HG02852 (cell line): ENCODE results near the gene SYT2.
"Not testable (repeated sequence)": the region's sequence is repeated elsewhere in the genome, so short reads cannot be mapped to it uniquely, and the experiment has no call there.

Experiments used
- ATAC-seq: cut with Tn5 transposase; IDR thresholded peaks from one replicate; pipeline ENCODE4 v1.9.1; 2021; ENCODE audit warnings: mild to moderate bottlenecking, moderate library complexity; ENCODE audit not compliant: unreplicated experiment

The SYT2 gene

GRCh38 chr1:202625416-202626360, 84.6 kb downstream of the SYT2 start:
- peak; percentile 61 for ATAC-seq

- no peak for ATAC-seq
Measured at GRCh38 chr1:202624781-202625108, 85.5 kb downstream of the SYT2 start.

GRCh38 chr1:202624088-202624780, 86.0 kb downstream of the SYT2 start:
- ATAC-seq, result no peak

- not testable (repeated sequence) for ATAC-seq
Measured at GRCh38 chr1:202623476-202623875, 86.8 kb downstream of the SYT2 start.

GRCh38 chr1:202623075-202623474, 87.2 kb downstream of the SYT2 start:
- ATAC-seq, result no peak

- ATAC-seq, result no peak
Measured at GRCh38 chr1:202622388-202622787, 87.9 kb downstream of the SYT2 start.

GRCh38 chr1:202621446-202621845, 88.8 kb downstream of the SYT2 start:
- no peak for ATAC-seq

GRCh38 chr1:202620036-202620435, 90.2 kb downstream of the SYT2 start:
- ATAC-seq, result not testable (repeated sequence)

- no peak for ATAC-seq
Measured at GRCh38 chr1:202619505-202619904, 90.7 kb downstream of the SYT2 start.

- not testable (repeated sequence) for ATAC-seq
Measured at GRCh38 chr1:202619012-202619411, 91.2 kb downstream of the SYT2 start.

GRCh38 chr1:202616355-202616915, 93.8 kb downstream of the SYT2 start:
- ATAC-seq, result peak; percentile 32

GRCh38 chr1:202615501-202616354, 94.5 kb downstream of the SYT2 start:
- ATAC-seq, result peak; percentile 69

GRCh38 chr1:202615208-202615500, 95.1 kb downstream of the SYT2 start:
- not testable (repeated sequence) for ATAC-seq

GRCh38 chr1:202614363-202615207, 95.7 kb downstream of the SYT2 start:
- ATAC-seq, result not testable (repeated sequence)

GRCh38 chr1:202613571-202613970, 96.7 kb downstream of the SYT2 start:
- no peak for ATAC-seq

- ATAC-seq, result not testable (repeated sequence)
Measured at GRCh38 chr1:202612036-202612435, 98.2 kb downstream of the SYT2 start.

GRCh38 chr1:202605515-202605914, 104.7 kb downstream of the SYT2 start:
- no peak for ATAC-seq

- ATAC-seq, result no peak
Measured at GRCh38 chr1:202603435-202603834, 106.8 kb downstream of the SYT2 start.

GRCh38 chr1:202600432-202601041, 109.7 kb downstream of the SYT2 start:
- ATAC-seq, result no peak
